ENCODE data around the gene RAPGEF1. TPM values are rescaled to one million over a fixed set of nuclear protein-coding genes. Genes with fewer than 3 reads are reported as not detected.
A peak's percentile ranks its signal among the peaks of the same experiment; 100 is the strongest.

RAPGEF1 gene
- total and polyA plus RNA-seq, 2 of the 13 experiments (the other 11 are each of a cell fraction or from before 2014, with no cell fraction given), result 21.2 to 38.9 TPM

- TF ChIP-seq JUNB (CRISPR knock-in tag; IDR thresholded peaks at IDR 0.05; ENCODE audit: borderline replicate concordance) (peak; percentile 96), ZNF33B (CRISPR knock-in tag; IDR thresholded peaks at IDR 0.05) (no peak), ZNF335 (CRISPR knock-in tag; IDR thresholded peaks at IDR 0.05) (no peak; the same call in none of the 2 replicates), DR1 (CRISPR knock-in tag; IDR thresholded peaks at IDR 0.05) (no peak), HOXA7 (CRISPR knock-in tag; IDR thresholded peaks at IDR 0.05) (no peak), ZGPAT (CRISPR knock-in tag; IDR thresholded peaks at IDR 0.05) (peak; percentile 92), CBX2 (IDR thresholded peaks at IDR 0.05; ENCODE audit: low read depth, low read length) (no peak), CBX2 (CRISPR knock-in tag; IDR thresholded peaks at IDR 0.05; ENCODE audit: low read depth) (no peak), ZNF17 (CRISPR knock-in tag; IDR thresholded peaks at IDR 0.05) (no peak), SP140L (CRISPR knock-in tag; IDR thresholded peaks at IDR 0.05; ENCODE audit: borderline replicate concordance) (no peak), HCFC1 (IDR thresholded peaks at IDR 0.05; ENCODE audit: low read depth, low read length) (no peak), PHF20 (CRISPR knock-in tag; IDR thresholded peaks at IDR 0.05) (no peak), REL (CRISPR knock-in tag; conservative IDR thresholded peaks at IDR 0.05) (no peak), TMF1 (CRISPR knock-in tag; IDR thresholded peaks at IDR 0.05; ENCODE audit: low read depth) (no peak), TCF7 (IDR thresholded peaks at IDR 0.05; ENCODE audit: low read depth) (peak; percentile 67), KDM6A (CRISPR knock-in tag; IDR thresholded peaks at IDR 0.05; ENCODE audit: low read depth) (peak; percentile 77; the same call in 1 of the 2 replicates), ZMYM3 (CRISPR knock-in tag; IDR thresholded peaks at IDR 0.05) (no peak), ZNF10 (CRISPR knock-in tag; IDR thresholded peaks at IDR 0.05; ENCODE audit: borderline replicate concordance, low read depth) (no peak), RFX3 (CRISPR knock-in tag; IDR thresholded peaks at IDR 0.05) (no peak), BORCS8-MEF2B (CRISPR knock-in tag; IDR thresholded peaks at IDR 0.05) (no peak), ZNF607 (CRISPR knock-in tag; IDR thresholded peaks at IDR 0.05; ENCODE audit: borderline replicate concordance) (peak; percentile 84), ELF4 (CRISPR knock-in tag; IDR thresholded peaks at IDR 0.05; ENCODE audit: borderline replicate concordance) (no peak), CHCHD3 (CRISPR knock-in tag; IDR thresholded peaks at IDR 0.05) (no peak), MXI1 (IDR thresholded peaks at IDR 0.05; ENCODE audit: borderline replicate concordance, low read depth, low read length) (peak; percentile 97; the same call in 2 of the 3 replicates), MYC (CRISPR knock-in tag; IDR thresholded peaks at IDR 0.05; ENCODE audit: borderline replicate concordance) (peak; percentile 98), ZBTB20 (CRISPR knock-in tag; IDR thresholded peaks at IDR 0.05; ENCODE audit: borderline replicate concordance, low read depth) (peak; percentile 79; the same call in 1 of the 2 replicates), SMAD9 (CRISPR knock-in tag; IDR thresholded peaks at IDR 0.05) (no peak), ZNF589 (CRISPR knock-in tag; conservative IDR thresholded peaks at IDR 0.05) (no peak), ONECUT2 (CRISPR knock-in tag; IDR thresholded peaks at IDR 0.05) (peak; percentile 67; the same call in 1 of the 2 replicates), SKIL (CRISPR knock-in tag; IDR thresholded peaks at IDR 0.05; ENCODE audit: borderline replicate concordance) (peak; percentile 72)
These were observed 133.9 kb downstream of the RAPGEF1 start (continued) for GRCh38 chr9:131605770-131606590.
